Measurements from ENCODE around the gene SEMA3B. TPM values are rescaled to one million over a fixed set of nuclear protein-coding genes. Genes with fewer than 3 reads are reported as not detected.

The SEMA3B gene
- total and polyA plus RNA-seq, 2 experiments from 2014 or later = 2.4 to 3.3 TPM

GRCh38 chr3:50326182-50326541, 57.2 kb downstream of the SEMA3B start:
- Mint-ChIP-seq H3K27ac (no peak overlapping the region), H3K4me1 (peaks cover 32% of the 10 kb centered on the region), H3K27me3 (ENCODE audit: insufficient read depth, low read depth, poor library complexity) (peaks cover 16% of the 10 kb centered on the region), H3K9me3 (no peaks in the 10 kb centered on the region), H3K36me3 (ENCODE audit: low read depth) (peaks cover 31% of the 10 kb centered on the region), H3K4me3 (peak overlapping the region; percentile 51)
- DNase-seq (ENCODE audit: low spot score) (no peak), ATAC-seq (no peak)
- Histone ChIP-seq H2AFZ (no peak overlapping the region), H3K4me3 (no peak overlapping the region), H3K4me1 (ENCODE audit: insufficient read depth) (peaks cover 18% of the 10 kb centered on the region), H3K9me2 (ENCODE audit: insufficient read depth) (no peaks in the 10 kb centered on the region), H3F3A (replicated peaks; ENCODE audit: low read depth) (peaks cover 33% of the 10 kb centered on the region; the same call in 1 of the 2 replicates), H4K20me1 (replicated peaks; ENCODE audit: insufficient read depth) (peaks cover 8% of the 10 kb centered on the region; the same call in 1 of the 2 replicates), H3K27me3 (ENCODE audit: insufficient read depth) (no peaks in the 10 kb centered on the region), H3K4me2 (no peak overlapping the region), H3K79me2 (replicated peaks; ENCODE audit: insufficient read depth) (peaks cover 13% of the 10 kb centered on the region), H3K27ac (ENCODE audit: low read depth) (no peak overlapping the region), H3K36me3 (ENCODE audit: insufficient read depth) (peaks cover 4% of the 10 kb centered on the region)
- TF ChIP-seq ETS1 (IDR thresholded peaks at IDR 0.05) (no peak), NANOG (IDR thresholded peaks at IDR 0.05; ENCODE audit: borderline replicate concordance) (no peak), JUNB (IDR thresholded peaks at IDR 0.05; ENCODE audit: unreplicated experiment) (no peak), ZNF462 (CRISPR knock-in tag; IDR thresholded peaks at IDR 0.05) (no peak), ZNF114 (CRISPR knock-in tag; IDR thresholded peaks at IDR 0.05) (no peak), POLR2AphosphoS5 (IDR thresholded peaks at IDR 0.05; ENCODE audit: low read depth) (no peak), ZNF331 (CRISPR knock-in tag; IDR thresholded peaks at IDR 0.05; ENCODE audit: low read depth) (no peak), CREB1 (CRISPR knock-in tag; IDR thresholded peaks at IDR 0.05; ENCODE audit: low read depth) (no peak)
- TF ChIP-seq, protein P1, sequence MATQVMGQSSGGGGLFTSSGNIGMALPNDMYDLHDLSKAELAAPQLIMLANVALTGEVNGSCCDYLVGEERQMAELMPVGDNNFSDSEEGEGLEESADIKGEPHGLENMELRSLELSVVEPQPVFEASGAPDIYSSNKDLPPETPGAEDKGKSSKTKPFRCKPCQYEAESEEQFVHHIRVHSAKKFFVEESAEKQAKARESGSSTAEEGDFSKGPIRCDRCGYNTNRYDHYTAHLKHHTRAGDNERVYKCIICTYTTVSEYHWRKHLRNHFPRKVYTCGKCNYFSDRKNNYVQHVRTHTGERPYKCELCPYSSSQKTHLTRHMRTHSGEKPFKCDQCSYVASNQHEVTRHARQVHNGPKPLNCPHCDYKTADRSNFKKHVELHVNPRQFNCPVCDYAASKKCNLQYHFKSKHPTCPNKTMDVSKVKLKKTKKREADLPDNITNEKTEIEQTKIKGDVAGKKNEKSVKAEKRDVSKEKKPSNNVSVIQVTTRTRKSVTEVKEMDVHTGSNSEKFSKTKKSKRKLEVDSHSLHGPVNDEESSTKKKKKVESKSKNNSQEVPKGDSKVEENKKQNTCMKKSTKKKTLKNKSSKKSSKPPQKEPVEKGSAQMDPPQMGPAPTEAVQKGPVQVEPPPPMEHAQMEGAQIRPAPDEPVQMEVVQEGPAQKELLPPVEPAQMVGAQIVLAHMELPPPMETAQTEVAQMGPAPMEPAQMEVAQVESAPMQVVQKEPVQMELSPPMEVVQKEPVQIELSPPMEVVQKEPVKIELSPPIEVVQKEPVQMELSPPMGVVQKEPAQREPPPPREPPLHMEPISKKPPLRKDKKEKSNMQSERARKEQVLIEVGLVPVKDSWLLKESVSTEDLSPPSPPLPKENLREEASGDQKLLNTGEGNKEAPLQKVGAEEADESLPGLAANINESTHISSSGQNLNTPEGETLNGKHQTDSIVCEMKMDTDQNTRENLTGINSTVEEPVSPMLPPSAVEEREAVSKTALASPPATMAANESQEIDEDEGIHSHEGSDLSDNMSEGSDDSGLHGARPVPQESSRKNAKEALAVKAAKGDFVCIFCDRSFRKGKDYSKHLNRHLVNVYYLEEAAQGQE (IDR thresholded peaks at IDR 0.05; ENCODE audit: unreplicated experiment) = no peak
